ENCODE measurements around the gene ANKRD61. TPM values are rescaled to one million over a fixed set of nuclear protein-coding genes. Genes with fewer than 3 reads are reported as not detected.

ANKRD61 gene
- total and polyA plus RNA-seq, 12 donors: 0.13 to 0.26 (median 0.24) TPM; not detected in 8

DNA sequence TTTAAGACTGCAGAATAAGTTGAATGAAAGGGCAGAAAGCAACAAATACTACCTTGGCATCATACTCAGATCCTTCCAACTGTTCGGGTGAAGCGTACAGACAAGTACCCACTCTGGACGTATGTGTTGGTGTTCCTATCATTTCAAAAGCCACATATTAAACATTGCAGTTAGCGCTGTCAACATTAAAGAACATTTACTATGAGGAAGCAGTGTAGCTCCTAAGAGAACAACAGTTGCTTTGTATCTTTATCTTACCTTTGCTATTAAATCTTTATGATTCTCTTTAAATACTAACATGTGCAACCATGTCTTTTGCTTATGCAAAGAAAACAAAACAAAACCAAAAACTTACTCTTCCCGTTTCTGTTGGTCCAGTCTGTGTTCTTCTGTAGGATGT lies 2.6 kb upstream of the ANKRD61 start:
- WGBS, 2 donors: 94 to 95% methylated on average over 5 of the region's 5 CpGs
- ATAC-seq: no peak
- peaks cover 0 to 100% (median 44%) of the 10 kb centered on the region in 9 donors for H3K36me3 ChIP-seq
- H3K4me3 ChIP-seq: no peak overlapping the region
- H3K27me3 ChIP-seq: no peaks in the 10 kb centered on the region
- peaks cover 0 to 32% (median 16%) of the 10 kb centered on the region in 9 donors for H3K4me1 ChIP-seq
- no peak overlapping the region for H3K27ac ChIP-seq
- DNase-seq: no peak
- TF ChIP-seq, protein P1, sequence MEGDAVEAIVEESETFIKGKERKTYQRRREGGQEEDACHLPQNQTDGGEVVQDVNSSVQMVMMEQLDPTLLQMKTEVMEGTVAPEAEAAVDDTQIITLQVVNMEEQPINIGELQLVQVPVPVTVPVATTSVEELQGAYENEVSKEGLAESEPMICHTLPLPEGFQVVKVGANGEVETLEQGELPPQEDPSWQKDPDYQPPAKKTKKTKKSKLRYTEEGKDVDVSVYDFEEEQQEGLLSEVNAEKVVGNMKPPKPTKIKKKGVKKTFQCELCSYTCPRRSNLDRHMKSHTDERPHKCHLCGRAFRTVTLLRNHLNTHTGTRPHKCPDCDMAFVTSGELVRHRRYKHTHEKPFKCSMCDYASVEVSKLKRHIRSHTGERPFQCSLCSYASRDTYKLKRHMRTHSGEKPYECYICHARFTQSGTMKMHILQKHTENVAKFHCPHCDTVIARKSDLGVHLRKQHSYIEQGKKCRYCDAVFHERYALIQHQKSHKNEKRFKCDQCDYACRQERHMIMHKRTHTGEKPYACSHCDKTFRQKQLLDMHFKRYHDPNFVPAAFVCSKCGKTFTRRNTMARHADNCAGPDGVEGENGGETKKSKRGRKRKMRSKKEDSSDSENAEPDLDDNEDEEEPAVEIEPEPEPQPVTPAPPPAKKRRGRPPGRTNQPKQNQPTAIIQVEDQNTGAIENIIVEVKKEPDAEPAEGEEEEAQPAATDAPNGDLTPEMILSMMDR (IDR thresholded peaks at IDR 0.05): no peak
- intact Hi-C loops (cut with DNase I): no loop called here
- H3K9me3 ChIP-seq: no peaks in the 10 kb centered on the region

DNA sequence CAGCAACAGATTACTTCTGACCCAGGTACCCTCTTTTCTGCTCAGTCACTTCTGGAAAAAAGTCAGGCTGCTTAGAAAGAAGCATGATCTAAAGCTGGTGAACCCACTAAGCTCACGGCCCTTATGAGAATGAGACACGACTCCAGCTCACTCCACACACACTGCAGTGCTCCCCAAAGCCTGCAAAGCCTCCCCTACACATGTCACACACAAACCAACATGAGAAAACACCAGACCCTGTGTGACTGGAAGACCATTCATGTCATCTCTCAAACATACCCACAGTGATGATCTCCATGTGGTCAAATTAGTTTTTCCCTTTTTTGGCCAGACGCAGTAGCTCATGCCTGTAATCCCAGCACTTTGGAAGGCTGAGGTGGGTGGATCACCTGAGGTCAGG lies 391 bp downstream of the ANKRD61 start:
- Histone ChIP-seq H3K36me3 (peaks cover 0 to 100% (median 42%) of the 10 kb centered on the region in 9 donors), H3K4me1 (peaks cover 0 to 20% (median 7%) of the 10 kb centered on the region in 9 donors), H3K27me3 (no peaks in the 10 kb centered on the region), H3K27ac (no peak overlapping the region), H3K4me3 (no peak overlapping the region), H3K9me3 (no peaks in the 10 kb centered on the region)
- no peak for ATAC-seq
- 87 to 89% methylated on average over 3 of the region's 3 CpGs for whole genome bisulfite sequencing, 2 donors
- TF ChIP-seq, protein P1 (IDR thresholded peaks at IDR 0.05): no peak
- intact Hi-C loops (cut with DNase I): no loop called here
- DNase-seq: no peak

DNA sequence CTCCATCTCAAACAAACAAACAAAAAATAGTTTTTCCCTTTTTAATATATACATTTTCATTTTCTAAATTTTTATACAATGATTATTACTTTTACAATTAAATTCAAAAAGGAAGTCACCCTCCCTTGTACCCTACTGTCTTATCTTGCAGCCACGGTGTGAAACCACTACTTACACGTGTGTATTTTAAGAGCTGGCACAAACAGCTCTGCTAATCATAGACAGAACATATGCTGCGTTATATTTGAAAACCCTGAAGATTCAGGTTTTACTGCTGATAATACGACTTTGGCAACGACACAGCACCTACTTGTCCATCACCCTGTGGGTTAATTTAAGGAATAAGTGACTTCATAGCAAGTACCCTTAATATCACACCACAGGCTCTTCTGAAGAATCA lies 991 bp downstream of the ANKRD61 start:
- Histone ChIP-seq H3K36me3 (peaks cover 0 to 100% (median 36%) of the 10 kb centered on the region in 9 donors), H3K4me3 (no peak overlapping the region), H3K27me3 (no peaks in the 10 kb centered on the region), H3K9me3 (no peaks in the 10 kb centered on the region), H3K4me1 (peaks cover 0 to 15% (median under 1%) of the 10 kb centered on the region in 9 donors), H3K27ac (no peak overlapping the region)
- intact Hi-C loops (cut with DNase I): no loop called here
- TF ChIP-seq, protein P1 (IDR thresholded peaks at IDR 0.05): no peak
- 48 to 56% methylated on average over 5 of the region's 5 CpGs for WGBS, 2 donors
- ATAC-seq: no peak
- DNase-seq: no peak

DNA sequence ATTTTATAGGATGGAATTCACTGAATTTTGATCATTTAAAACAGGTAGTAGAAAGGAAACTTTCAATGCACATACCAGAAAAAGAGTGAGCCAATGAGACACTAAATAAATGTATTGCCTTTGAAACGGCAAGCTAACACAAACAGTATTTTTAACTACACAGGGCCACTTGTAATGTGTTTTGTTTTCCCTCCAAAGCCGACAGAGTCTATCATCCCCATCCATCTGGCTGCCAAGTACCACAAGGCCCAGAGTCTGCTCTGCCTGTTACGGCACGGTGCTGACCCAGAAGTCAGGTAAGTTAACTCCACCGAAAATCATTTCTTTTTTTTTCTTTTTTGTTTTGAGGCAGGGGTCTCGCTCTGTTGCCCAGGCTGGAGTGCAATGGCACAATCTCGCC lies 1.5 kb downstream of the ANKRD61 start:
- H3K9me3 ChIP-seq: no peaks in the 10 kb centered on the region
- 78 to 79% methylated on average over 7 of the region's 7 CpGs for WGBS, 2 donors
- peaks cover 0 to 15% (median 0%) of the 10 kb centered on the region in 9 donors for H3K4me1 ChIP-seq
- intact Hi-C loops (cut with DNase I): no loop called here
- H3K36me3 ChIP-seq: peaks cover 0 to 100% (median 31%) of the 10 kb centered on the region in 9 donors
- ATAC-seq (no peak), DNase-seq (no peak)
- H3K27ac ChIP-seq: no peak overlapping the region
- H3K27me3 ChIP-seq: no peaks in the 10 kb centered on the region
- no peak overlapping the region for H3K4me3 ChIP-seq
- TF ChIP-seq, protein P1 (IDR thresholded peaks at IDR 0.05): no peak
